MV-4-11 (cell line): ENCODE results near the gene TRIM24.

Experiments
- DNase-seq: peaks from one replicate; lab custom pipeline; 2025; lab: John Stamatoyannopoulos, UW

TRIM24 gene

GRCh38 chr7:138579136-138579535 is 119.1 kb downstream of the TRIM24 start:
- no peak for DNase-seq

DNA sequence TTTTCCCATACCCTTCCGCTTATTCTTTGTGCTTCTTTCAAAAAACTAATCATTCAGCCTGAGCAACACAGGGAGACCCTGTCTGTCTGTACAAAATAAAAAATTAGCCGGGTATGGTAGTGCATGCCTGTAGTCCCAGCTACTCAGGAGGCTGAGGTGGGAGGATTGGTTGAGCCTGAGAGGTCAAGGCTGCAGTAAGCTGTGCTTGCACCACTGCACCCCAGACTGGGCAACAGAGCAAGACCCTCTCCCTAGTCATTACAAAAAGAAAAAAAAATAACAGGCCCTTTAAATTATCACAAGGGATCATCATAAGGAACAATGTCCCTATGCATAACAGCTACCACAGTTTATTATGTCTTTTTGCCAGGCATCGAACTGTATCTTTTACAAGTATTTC is 119.6 kb downstream of the TRIM24 start:
- DNase-seq, result no peak

DNA sequence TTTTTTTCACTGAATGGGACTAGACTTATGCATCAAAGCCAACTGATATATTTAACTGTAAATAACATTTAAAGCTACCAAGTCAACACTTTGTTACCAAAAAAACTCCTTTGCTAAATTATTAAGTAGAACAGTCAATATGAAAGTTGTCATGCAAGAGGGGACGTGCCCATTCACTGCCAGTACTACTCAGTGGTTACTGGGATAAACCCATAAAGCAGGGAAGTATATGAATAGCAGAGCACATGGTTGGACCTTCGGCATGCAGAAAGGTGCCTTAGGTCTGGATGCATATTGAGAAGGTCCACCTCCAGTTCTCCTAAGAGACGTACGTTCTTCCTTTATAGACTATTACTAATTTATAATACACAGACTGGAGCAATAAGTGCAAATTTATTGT is 121.0 kb downstream of the TRIM24 start:
- DNase-seq, result no peak

GRCh38 chr7:138584283-138584682 is 124.2 kb downstream of the TRIM24 start:
- no peak for DNase-seq

DNA sequence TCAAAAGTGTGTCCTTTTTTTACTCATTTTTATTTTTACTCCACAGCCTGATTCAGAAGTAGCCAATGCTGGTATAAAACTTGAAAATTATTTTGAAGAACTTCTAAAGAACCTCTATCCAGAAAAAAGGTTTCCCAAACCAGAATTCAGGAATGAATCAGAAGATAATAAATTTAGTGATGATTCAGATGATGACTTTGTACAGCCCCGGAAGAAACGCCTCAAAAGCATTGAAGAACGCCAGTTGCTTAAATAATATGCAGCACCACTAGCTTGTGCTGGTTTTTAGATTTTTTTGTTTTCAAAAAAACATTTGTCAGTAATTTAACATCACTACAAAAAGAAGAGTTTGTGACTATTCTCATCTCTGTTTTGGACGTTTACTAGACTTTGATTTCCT is 124.6 kb downstream of the TRIM24 start:
- no peak for DNase-seq

- DNase-seq, result no peak
These were observed 125.4 kb downstream of the TRIM24 start for GRCh38 chr7:138585283-138585993.

- no peak for DNase-seq
These were observed 127.4 kb downstream of the TRIM24 start for GRCh38 chr7:138587485-138587884.

DNA sequence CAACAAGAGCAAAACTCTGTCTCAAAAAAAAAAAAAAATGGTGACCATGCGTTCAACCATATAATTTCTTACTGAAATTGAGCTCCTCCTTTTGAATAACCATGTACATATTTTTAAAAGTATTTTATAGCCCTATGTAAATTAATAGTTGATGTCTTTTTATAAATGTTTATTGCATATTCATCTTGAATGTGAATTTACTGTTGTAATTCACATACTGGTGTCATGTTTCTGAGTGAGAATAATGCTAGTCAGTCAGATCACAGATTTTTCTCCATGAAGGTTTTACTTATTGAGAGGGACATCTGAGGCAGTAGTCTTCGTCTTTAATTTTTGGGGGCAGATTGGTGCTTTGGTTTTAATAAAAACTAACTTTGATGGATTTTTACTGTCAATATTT is 128.9 kb downstream of the TRIM24 start:
- no peak for DNase-seq

DNA sequence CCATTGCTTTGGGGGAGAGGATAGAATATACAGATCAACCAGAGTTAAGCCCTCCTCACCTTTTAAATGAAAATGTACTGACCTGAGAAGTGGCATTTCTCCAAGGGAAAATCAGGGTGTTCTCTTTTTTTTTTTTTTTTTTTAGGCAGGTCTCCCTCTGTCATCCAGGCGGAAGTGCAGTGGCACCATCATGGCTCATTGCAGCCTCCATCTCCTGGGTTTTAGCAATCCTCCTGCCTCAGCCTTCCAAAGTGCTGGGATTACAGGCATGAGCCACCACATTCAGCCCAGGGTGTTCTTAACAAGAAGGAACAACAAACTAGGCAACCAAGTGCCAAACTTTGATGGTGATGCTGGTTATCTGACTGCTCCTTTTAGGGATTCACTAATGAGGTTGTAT is 130.1 kb downstream of the TRIM24 start:
- no peak for DNase-seq

- no peak for DNase-seq
These were observed 135.4 kb downstream of the TRIM24 start for GRCh38 chr7:138595454-138595853.

- DNase-seq, result peak; percentile 28
These were observed 142.4 kb downstream of the TRIM24 start for GRCh38 chr7:138602451-138602850.

GRCh38 chr7:138603549-138604318 is 143.7 kb downstream of the TRIM24 start:
- DNase-seq, result peak; percentile 85

DNA sequence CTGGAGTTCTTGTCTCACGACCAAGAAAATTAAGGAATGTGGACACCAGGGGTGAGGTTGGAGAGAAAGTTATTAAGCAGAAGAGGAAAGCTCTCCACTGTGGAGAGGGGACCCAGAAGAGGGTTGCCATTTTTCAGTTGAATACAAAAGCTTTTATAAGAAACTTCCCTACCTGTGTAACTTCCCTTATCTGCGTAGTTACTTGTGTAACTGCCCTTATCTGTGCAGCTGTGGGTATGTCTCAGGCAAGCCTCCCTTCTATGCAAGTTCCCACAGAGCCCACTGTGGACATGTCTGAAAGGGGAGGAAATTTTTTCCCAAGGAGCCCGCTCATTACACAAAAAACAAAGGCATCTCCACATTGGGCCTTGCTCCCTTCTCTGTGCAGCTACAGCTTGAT is 146.2 kb downstream of the TRIM24 start:
- peak; percentile 38 for DNase-seq

DNA sequence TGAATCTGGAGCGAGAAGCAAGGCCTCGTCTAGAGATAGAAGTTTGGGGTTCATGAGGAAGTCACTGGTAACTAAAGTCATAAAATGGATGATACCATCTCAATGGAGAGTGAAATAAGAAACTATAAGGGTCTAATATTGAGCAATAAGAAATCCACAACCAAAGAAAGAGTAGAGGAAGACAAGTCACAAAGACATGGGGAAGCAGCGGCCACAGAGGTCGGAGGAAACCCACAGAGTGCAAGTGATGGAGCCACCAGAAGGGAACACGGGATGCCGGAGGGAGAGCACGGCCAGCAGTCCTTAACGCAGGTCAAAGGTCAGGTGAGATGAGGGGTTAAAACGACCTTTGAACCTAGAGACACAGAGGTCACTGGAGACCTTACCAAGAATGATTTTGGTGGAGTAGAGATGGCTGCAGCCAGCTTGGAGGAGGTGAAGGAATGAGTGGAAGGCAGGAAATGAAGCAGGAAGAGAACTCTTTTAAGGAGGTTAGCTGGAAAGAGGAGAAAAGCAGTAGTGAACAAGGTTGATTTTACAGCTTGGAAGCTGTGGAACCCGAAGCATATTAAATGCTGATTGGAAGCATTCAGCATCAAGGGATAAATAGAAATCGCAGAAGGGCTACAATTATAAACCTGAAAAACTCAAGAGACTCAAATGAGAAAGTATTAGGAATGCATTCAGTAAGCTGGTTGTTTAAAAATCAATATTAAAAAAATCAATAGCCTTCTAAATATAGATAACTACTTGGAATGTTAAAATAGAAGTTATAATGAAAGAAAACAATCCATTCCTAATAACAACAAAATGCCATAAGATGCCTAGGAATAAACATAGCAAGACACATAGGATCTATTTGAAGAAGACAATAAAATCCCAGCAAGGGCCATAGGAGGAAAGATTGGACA is 147.4 kb downstream of the TRIM24 start:
- peak; percentile 64 for DNase-seq

GRCh38 chr7:138608275-138608674 is 148.2 kb downstream of the TRIM24 start:
- peak; percentile 8 for DNase-seq

- DNase-seq, result no peak
These were observed 150.7 kb downstream of the TRIM24 start for GRCh38 chr7:138610671-138611170.

DNA sequence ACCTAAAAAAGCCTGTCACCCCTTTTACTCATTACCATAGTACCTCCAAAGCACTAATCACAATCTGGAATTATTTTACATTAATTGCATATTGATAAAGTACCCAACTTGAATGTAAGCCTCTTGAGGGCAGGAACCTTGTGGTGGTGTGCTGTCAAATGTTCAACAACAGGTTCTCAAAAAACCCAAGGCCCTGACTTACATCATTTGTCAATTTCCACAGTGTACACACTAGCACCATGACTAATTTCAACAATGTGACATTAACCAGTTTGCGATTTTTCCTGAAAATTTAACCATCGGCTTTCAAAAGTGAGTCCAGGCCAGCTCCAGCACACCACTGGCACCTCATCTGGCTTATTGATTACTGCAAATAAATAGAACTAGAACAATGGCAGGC is 153.6 kb downstream of the TRIM24 start:
- no peak for DNase-seq

- no peak for DNase-seq
These were observed 156.0 kb downstream of the TRIM24 start for GRCh38 chr7:138616085-138616484.

DNA sequence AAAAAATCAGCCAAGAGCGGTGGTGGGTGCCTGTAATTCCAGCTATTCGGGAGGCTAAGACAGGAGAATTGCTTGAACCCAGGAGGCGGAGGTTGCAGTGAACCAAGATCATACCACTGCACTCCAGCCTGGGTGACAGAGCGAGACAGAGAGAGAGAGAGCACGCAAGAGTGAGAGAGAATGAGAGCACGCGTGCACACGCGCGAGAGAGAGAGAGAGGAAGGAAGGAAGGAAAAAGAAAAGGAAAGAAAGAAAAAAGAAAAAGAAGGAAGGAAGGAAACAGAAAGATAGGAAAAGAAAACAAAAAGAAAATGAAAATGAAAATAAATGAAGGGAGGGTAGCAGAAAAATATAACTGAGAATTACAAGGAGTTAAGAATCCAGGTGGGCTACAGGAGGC is 158.4 kb downstream of the TRIM24 start:
- DNase-seq, result no peak

DNA sequence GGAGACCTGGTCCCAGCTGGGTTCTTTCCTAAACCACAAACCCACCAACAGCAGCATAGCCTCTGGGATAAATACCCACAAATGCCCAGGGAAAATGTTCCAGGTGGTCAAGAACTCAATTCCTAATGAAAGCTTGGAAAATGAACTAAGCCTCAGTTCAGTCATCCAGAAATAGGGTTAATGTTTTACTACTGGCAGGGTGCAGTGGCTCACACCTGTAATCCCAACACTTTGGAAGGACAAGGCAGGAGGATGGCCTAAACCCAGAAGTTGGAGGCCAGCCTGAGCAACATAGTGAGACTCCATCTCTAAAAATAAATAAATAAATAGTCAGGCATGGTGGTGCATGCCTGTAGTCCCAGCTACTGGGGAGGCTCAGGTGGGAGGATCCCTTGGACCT is 158.9 kb downstream of the TRIM24 start:
- DNase-seq, result no peak

DNA sequence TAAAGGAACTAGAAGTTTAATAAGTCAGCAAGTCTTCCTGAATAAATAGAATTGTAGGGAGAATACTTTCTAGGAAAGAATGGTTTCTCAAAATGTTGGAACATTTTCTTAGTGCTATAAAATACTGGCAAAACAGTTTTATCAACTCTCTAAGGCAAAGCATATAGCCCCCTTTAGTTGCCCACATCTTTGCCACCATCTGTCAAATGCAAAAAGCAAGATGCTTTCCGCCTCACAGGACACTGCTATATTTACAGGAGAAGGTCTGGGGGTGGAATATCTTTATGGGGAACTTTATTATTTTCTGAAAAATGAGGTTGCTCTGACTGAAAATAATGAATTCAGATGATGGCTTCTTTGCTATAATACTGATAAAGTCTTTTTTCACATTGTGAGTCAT is 162.8 kb downstream of the TRIM24 start:
- no peak for DNase-seq

DNA sequence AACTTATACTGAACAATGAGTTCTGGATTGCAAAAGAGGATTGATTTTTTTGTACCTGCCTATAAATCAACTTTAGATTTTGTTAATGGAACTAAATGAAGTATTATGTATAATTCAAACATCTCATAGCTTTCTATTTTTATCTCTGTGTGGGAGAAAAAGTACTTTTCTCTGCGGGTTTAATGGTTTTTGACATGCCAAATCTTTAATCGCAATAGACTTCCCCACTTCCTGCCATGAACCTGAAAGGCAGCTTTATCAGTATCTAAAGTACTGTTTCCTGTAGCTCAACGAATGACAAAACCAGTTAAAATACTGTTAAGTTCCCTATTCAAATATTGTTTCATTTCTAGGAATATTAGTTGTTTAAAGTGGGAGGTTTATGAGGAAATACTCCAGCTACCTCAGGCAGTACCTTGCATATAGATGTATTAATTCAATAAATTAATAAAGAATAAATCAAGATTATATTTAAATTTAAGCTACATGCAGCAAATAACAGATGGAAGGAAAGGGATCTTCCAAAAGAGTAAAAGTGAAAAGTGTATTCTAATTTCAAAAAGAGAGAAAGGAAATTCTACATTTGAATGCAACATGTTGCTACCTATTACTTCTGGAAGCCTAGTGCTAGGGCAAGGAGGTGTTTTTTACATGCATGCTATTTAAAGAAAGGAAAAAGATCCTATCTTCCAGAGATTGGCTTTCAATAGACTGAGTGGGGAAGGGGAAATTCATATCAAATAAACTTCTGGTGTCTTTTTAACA is 165.2 kb downstream of the TRIM24 start:
- DNase-seq, result peak; percentile 61
